NCI-H69 (cell line): ENCODE data around the gene PRKAR2A.
"Not testable (repeated sequence)": the region's sequence is repeated elsewhere in the genome, so short reads cannot be mapped to it uniquely, and the experiment has no call there.

ENCODE experiments used
- DNase-seq: peaks from one replicate; lab custom pipeline; 2025; lab: John Stamatoyannopoulos, UW

Gene PRKAR2A

GRCh38 chr3:48733752-48734518 lies 113.7 kb downstream of the PRKAR2A start:
- DNase-seq: not testable (repeated sequence)

DNA sequence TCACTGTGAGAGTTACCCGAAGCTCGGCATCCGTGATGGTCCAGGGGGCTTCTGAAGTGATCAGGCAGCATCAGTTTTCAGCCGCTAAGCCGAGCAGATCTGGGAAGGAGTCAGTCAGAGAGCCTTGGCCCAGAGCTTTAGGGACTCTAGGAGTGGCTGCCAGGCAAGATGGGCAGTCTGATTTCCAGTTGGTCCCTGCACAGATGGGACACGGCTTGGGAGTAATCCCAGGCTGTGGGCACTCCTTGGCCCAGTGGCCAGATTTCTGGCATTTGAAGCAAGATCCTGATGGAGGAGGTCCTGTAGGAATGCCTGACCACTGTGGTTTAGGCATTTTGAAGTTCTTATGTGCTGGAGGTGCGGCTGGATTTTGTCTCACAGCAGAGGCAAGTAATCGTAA lies 120.2 kb downstream of the PRKAR2A start:
- no peak for DNase-seq

DNA sequence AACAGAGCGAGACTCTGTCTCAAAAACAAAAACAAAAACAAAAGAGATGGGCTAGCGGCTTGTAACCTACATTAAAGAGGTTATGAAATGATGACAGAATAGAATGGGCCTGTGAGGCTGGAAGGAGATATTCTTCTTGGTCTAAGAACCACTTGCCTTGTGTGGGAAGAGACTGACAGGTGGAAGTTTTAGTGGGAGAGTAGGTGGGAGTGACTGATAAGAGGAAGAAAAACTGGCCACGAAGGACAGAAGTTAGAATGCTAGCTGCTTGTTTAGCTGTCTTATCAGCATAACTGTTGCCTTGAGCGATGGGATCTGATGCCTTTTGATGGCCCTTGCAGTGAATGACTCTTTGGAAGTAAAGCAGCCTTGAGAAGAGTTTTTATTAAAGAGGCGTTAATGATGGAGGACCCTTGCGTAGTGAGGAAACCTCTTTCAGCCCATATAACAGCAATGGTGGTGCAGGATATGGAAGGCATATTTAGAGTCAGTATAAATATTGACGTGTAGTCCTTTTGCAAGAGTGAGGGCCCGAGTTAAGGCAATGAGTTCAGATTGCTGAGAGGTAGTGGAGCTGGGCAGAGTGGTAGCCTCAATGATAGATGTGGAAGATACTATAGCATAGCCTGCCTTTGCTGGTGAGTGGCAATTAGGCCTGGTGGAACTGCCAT lies 122.4 kb downstream of the PRKAR2A start:
- DNase-seq: not testable (repeated sequence)

DNA sequence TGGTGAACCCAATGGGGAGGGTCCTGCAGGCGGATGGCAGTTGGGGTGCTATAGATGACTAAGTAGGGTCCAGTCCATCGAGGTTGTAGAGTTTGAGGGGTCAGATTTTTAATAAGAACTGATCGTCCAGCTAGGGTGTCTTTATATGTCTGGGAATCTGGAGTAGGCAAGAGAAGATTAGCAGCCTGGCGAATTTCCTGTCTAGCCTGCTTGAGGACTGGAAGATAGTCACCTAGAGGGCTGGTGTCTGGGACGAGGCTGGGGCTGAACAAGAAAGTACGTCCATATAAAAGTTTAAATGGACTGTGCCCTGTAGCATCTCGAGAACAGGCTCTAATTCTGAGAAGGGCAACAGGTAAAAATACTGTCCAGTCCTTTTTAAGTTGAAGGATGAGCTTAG lies 123.9 kb downstream of the PRKAR2A start:
- DNase-seq: no peak

DNA sequence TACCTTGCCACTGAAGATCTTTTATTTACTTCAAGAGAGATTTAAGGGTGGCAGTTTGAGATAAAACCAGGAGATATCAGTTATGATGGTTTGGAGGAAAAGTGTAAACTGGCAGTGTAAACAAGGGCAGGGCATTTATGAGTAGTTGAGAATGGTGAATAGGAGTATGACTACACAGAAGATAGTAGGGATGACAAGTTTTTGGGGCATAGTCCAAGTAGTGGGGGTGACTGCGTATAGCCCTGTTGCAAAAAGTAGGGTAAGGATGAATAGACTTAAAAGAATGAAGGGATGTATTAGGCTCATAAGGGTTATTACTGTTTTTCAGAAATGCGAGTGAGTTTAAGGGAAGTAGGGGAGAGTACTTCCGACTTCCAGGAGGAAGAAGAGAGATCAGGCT lies 124.4 kb downstream of the PRKAR2A start:
- not testable (repeated sequence) for DNase-seq

DNA sequence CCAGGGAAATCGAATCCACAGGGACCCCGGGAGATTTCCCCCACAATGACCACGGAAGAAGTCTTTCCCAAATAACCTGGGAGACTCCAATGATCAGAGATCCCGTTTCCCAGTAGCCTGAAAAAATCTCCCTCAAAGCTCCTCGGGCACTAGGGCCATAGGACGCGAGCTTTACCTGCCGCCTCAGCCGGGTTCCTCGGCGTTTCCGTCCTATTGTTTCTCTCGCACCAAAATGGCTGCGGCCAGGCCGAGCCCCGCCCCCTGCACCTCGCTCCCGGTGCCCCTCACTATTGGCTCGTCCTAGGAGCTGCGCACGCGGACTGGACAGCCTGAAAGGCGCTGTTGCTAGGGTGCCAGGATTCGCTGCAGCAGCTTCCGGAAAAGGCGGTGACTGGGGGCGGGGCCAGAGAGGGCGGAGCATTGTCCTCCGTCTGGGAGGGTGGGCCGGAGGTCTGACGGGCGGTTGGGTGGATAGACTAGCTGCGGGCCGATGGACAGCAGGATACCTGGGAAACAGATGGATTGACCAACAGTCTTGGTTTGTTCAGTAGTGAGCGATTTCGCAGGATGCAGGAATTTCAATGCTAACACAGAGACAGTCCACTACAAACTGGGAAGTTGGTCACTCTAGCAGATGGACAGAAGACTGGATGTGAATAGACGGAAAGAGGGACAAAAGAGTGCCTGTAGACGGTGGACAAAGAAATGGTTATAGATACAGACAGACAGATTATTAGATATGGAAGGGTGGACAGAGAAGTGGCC lies 130.5 kb downstream of the PRKAR2A start, which contains the start of gene IP6K2:
Gene IP6K2, minus strand, starts transcription at position 240 of the 765 bp plus-strand sequence. CDS start 21,930 bp downstream, outside the sequence.
- DNase-seq: peak; percentile 97

- DNase-seq: peak; percentile 37
These were observed 131.1 kb downstream of the PRKAR2A start for GRCh38 chr3:48716508-48716981.

GRCh38 chr3:48715174-48715800 lies 132.4 kb downstream of the PRKAR2A start:
- peak; percentile 38 for DNase-seq

- DNase-seq: no peak
These were observed 135.9 kb downstream of the PRKAR2A start for GRCh38 chr3:48711727-48712126.

DNA sequence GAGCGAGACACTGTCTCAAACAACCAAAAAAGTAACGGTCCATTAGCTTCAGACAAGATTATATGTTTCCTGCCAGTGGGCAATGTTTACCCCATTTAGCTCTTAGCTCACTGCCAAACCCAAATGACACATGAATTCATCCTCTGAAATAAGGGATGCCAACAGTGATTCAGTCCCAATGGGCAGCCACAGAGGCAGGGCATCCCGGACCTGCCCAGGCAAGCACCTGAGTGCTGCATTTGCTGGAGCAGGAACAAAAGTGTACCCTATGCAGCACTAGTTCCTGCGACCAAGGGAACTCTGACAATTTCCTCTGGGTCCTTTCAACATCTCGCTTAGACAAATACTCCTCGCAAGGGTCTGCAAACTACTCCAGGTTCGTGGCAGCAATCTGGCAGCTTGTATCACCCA lies 138.6 kb downstream of the PRKAR2A start:
- peak; percentile 65 for DNase-seq

- DNase-seq: no peak
These were observed 139.2 kb downstream of the PRKAR2A start for GRCh38 chr3:48708481-48708889.

- no peak for DNase-seq
These were observed 140.5 kb downstream of the PRKAR2A start for GRCh38 chr3:48707157-48707556.

GRCh38 chr3:48702320-48702920 lies 145.3 kb downstream of the PRKAR2A start:
- no peak for DNase-seq

GRCh38 chr3:48700731-48701405 lies 146.8 kb downstream of the PRKAR2A start:
- DNase-seq: no peak

- DNase-seq: no peak
These were observed 148.8 kb downstream of the PRKAR2A start for GRCh38 chr3:48698891-48699290.

DNA sequence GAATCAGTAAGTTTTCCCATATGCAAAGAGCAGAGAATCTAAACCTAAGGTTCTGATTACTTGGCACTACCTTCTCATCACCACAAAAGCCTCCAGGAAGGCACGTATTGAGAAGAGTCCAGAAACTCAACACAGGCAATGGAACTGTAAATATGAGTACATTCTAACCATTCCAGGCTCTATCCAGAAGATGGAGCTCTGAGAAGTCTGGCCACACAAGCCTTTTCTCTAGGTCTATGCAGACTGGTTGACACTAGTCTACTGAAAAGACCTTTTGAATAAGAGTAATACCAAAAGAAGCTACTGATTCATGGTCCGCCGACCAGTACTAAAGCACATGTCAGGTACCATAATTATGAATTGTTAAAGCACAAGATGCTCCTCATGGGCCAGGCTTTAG lies 149.7 kb downstream of the PRKAR2A start:
- no peak for DNase-seq

- no peak for DNase-seq
These were observed 151.1 kb downstream of the PRKAR2A start for GRCh38 chr3:48696601-48697000.
